Transverse colon (tissue), 4 donors: ENCODE measurements around the gene NSL1. TPM values are rescaled to one million over a fixed set of nuclear protein-coding genes. Genes with fewer than 3 reads are reported as not detected.

Source experiments
- DNase-seq: peaks from one replicate; pipeline ENCODE4 v3.0.0-alpha.2; 2019
- H3K27ac ChIP-seq, 4 donors: fragments of 200-600 bp; sonication (generic); 2 replicates each; pipeline ENCODE4 v1.5.1; 2016 to 2018; ENCODE audit warnings: inconsistent platforms in 4 of 4
- H3K27me3 ChIP-seq: fragments of 200-600 bp; sonication (generic); 2 replicates; pipeline ENCODE4 v1.5.1; 2017; ENCODE audit warnings: inconsistent platforms
- H3K36me3 ChIP-seq, 4 donors: fragments of 200-600 bp; sonication (generic); 2 replicates each; pipeline ENCODE4 v1.5.1; 2017 to 2019; ENCODE audit warnings: inconsistent platforms in 4 of 4
- H3K4me1 ChIP-seq, 4 donors: fragments of 200-600 bp; sonication (generic); 2 replicates each; pipeline ENCODE4 v1.5.1; 2017 to 2020; ENCODE audit warnings: inconsistent platforms in 4 of 4
- H3K4me3 ChIP-seq, 4 donors: fragments of 200-600 bp; sonication (generic); 1 replicate in 1 of 4; 2 replicates in 3 of 4; pipeline versions ENCODE4 v1.5.1 to v1.6.1; 2017 to 2019; ENCODE audit warnings: inconsistent platforms in 4 of 4
- H3K9me3 ChIP-seq, 2 donors: fragments of 200-600 bp; sonication (generic); 2 replicates each; pipeline ENCODE4 v1.5.1; 2017 to 2019; ENCODE audit warnings: inconsistent platforms in 2 of 2
- EP300 ChIP-seq: sonication (generic); formaldehyde crosslinking; IDR thresholded peaks from one replicate; pipeline ENCODE4 v1.6.1; 2017; ENCODE audit warnings: antibody characterized with exemption, low read depth
- POLR2A ChIP-seq: fragments of 450-650 bp; IDR thresholded peaks from one replicate; pipeline ENCODE4 v1.6.1; 2016; ENCODE audit warnings: antibody characterized with exemption, mild to moderate bottlenecking, moderate library complexity
- POLR2AphosphoS5 ChIP-seq, 3 donors: sonication (generic); formaldehyde crosslinking; IDR thresholded peaks; one replicate each; pipeline ENCODE4 v1.6.1; 2016; ENCODE audit warnings: antibody characterized with exemption in 3 of 3
- WGBS, 2 donors: methylation state at CpG; one replicate each; pipeline ENCODE4 v1.1.5; 2018; ENCODE audit warnings: low coverage in 1 of 2; 5-methylcytosine and 5-hydroxymethylcytosine counted together
- in situ Hi-C, 4 donors: fragments of 200-750 bp; cut with MboI; loops; one replicate each; pipeline versions ENCODE4 v1.15.0 to v1.15.1; 2017; ENCODE audit warnings: low sequenced_read_pairs in 3 of 4, low pct_ligation_motif_present in 1 of 4, low pct_unique_long_range_greater_than_20kb in 1 of 4
- intact Hi-C: fragments of 100-400 bp; cut with DNase I; formaldehyde crosslinking; loops from one replicate; pipeline ENCODE4 v1.15.1; 2023; ENCODE audit warnings: low total_unique reads
- total RNA-seq, 4 donors: library from RNA; depleted of rRNA; stranded (reverse); fragments of >200 nt; gene quantifications; one replicate each; pipeline ENCODE4 v1.1.0, GENCODE V29; 2016
- TF ChIP-seq, protein P1 (sequence below), 5 experiments: fragments of 200-600 bp in 3 of 5; fragments of 450-650 bp in 2 of 5; sonication (generic) in 3 of 5; IDR thresholded peaks; 1 replicate in 2 of 5; 2 replicates in 3 of 5; pipeline ENCODE4 v1.5.1; 2016 to 2017; ENCODE audit warnings: antibody characterized with exemption in 5 of 5, inconsistent platforms in 3 of 5, mild to moderate bottlenecking in 2 of 5, moderate library complexity in 1 of 5

NSL1 gene
- total RNA-seq, 4 donors from 2014 or later, result 4.2 to 33.7 (median 28.4) TPM

GRCh38 chr1:212689758-212690529 is 101.6 kb downstream of the NSL1 start:
- Histone ChIP-seq H3K27ac (no peak overlapping the region), H3K36me3 (no peaks in the 10 kb centered on the region), H3K4me1 (no peaks in the 10 kb centered on the region), H3K4me3 (no peak overlapping the region), H3K27me3 (peaks cover 82% of the 10 kb centered on the region), H3K9me3 (no peaks in the 10 kb centered on the region)
- WGBS, 2 donors, result 74 to 83% methylated on average over 4 to 12 of the region's 12 CpGs
- TF ChIP-seq POLR2AphosphoS5 (IDR thresholded peaks at IDR 0.05) (no peak), POLR2A (no peak), EP300 (no peak)
- TF ChIP-seq, protein P1, sequence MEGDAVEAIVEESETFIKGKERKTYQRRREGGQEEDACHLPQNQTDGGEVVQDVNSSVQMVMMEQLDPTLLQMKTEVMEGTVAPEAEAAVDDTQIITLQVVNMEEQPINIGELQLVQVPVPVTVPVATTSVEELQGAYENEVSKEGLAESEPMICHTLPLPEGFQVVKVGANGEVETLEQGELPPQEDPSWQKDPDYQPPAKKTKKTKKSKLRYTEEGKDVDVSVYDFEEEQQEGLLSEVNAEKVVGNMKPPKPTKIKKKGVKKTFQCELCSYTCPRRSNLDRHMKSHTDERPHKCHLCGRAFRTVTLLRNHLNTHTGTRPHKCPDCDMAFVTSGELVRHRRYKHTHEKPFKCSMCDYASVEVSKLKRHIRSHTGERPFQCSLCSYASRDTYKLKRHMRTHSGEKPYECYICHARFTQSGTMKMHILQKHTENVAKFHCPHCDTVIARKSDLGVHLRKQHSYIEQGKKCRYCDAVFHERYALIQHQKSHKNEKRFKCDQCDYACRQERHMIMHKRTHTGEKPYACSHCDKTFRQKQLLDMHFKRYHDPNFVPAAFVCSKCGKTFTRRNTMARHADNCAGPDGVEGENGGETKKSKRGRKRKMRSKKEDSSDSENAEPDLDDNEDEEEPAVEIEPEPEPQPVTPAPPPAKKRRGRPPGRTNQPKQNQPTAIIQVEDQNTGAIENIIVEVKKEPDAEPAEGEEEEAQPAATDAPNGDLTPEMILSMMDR (IDR thresholded peaks at IDR 0.05), result no peak
- in situ Hi-C loops (no loop called here), intact Hi-C loops (no loop called here)
- no peak for DNase-seq

- in situ Hi-C loops (no loop called here), intact Hi-C loops (no loop called here)
- WGBS, 2 donors, result 72 to 85% methylated on average over 2 to 5 of the region's 5 CpGs
- Histone ChIP-seq H3K27me3 (peaks cover 75% of the 10 kb centered on the region), H3K4me3 (no peak overlapping the region), H3K9me3 (no peaks in the 10 kb centered on the region), H3K36me3 (no peaks in the 10 kb centered on the region), H3K27ac (no peak overlapping the region), H3K4me1 (no peaks in the 10 kb centered on the region)
- TF ChIP-seq, protein P1 (IDR thresholded peaks at IDR 0.05), result no peak
- TF ChIP-seq POLR2A (no peak), POLR2AphosphoS5 (IDR thresholded peaks at IDR 0.05) (no peak), EP300 (no peak)
- DNase-seq, result no peak
Measured at GRCh38 chr1:212689196-212689725, 102.3 kb downstream of the NSL1 start.

GRCh38 chr1:212688341-212689047 is 103.1 kb downstream of the NSL1 start:
- Histone ChIP-seq H3K27me3 (peaks cover 73% of the 10 kb centered on the region), H3K36me3 (no peaks in the 10 kb centered on the region), H3K27ac (no peak overlapping the region), H3K4me3 (no peak overlapping the region), H3K4me1 (no peaks in the 10 kb centered on the region), H3K9me3 (no peaks in the 10 kb centered on the region)
- TF ChIP-seq, protein P1 (IDR thresholded peaks at IDR 0.05), result no peak
- in situ Hi-C loops (no loop called here), intact Hi-C loops (no loop called here)
- WGBS, 2 donors, result 56 to 80% methylated on average over 3 to 7 of the region's 7 CpGs
- DNase-seq, result no peak

GRCh38 chr1:212687811-212688210 is 103.8 kb downstream of the NSL1 start:
- in situ Hi-C loops (no loop called here), intact Hi-C loops (no loop called here)
- WGBS, 2 donors, result 93 to 100% methylated on average over 1 to 2 of the region's 2 CpGs
- no peak overlapping the region for H3K27ac ChIP-seq
- H3K4me3 ChIP-seq, result no peak overlapping the region
- no peaks in the 10 kb centered on the region for H3K4me1 ChIP-seq
- H3K9me3 ChIP-seq, result no peaks in the 10 kb centered on the region
- DNase-seq, result no peak
- no peaks in the 10 kb centered on the region for H3K36me3 ChIP-seq
- H3K27me3 ChIP-seq, result peaks cover 68% of the 10 kb centered on the region
- TF ChIP-seq, protein P1 (IDR thresholded peaks at IDR 0.05), result no peak
- TF ChIP-seq EP300 (no peak), POLR2AphosphoS5 (IDR thresholded peaks at IDR 0.05) (no peak), POLR2A (no peak)
